ENCODE data around the gene GALK1. TPM values are rescaled to one million over a fixed set of nuclear protein-coding genes. Genes with fewer than 3 reads are reported as not detected.

The GALK1 gene
- total RNA-seq, 1 donor from 2014 or later = 101 TPM

GRCh38 chr17:75721463-75722011 is 43.5 kb downstream of the GALK1 start:
- Histone ChIP-seq H3K4me3 (peak overlapping the region; percentile 50 to 62), H3K27ac (no peak overlapping the region), H3K36me3 (no peaks in the 10 kb centered on the region), H3K27me3 (peaks cover 17% of the 10 kb centered on the region), H3K4me1 (peaks cover 0 to 6% of the 10 kb centered on the region in 2 donors), H3K9me3 (no peaks in the 10 kb centered on the region)
- no peak for DNase-seq (ENCODE audit: low spot score in 2 of 2)
- no peak for TF ChIP-seq CTCF (IDR thresholded peaks at IDR 0.05)
- intact Hi-C loops (cut with DNase I) = no loop called here

GRCh38 chr17:75720656-75721462 is 44.1 kb downstream of the GALK1 start, which contains the start of gene ITGB4:
Gene ITGB4 (plus strand): TSS chr17:75721459. CDS start chr17:75724704, 3,245 bp downstream.
- Histone ChIP-seq H3K4me1 (peaks cover 0 to 6% of the 10 kb centered on the region in 2 donors), H3K9me3 (no peaks in the 10 kb centered on the region), H3K4me3 (peak within 1 kb of the TSS; percentile 50 to 62), H3K27me3 (peaks cover 17% of the 10 kb centered on the region), H3K27ac (no peak within 1 kb of the TSS), H3K36me3 (no peaks in the 10 kb centered on the region)
- no peak for DNase-seq (ENCODE audit: low spot score in 2 of 2)
- TF ChIP-seq CTCF (IDR thresholded peaks at IDR 0.05) = no peak
- intact Hi-C loops (cut with DNase I) = no loop called here

- peaks cover 0 to 6% of the 10 kb centered on the region in 2 donors for H3K4me1 ChIP-seq
- no peak overlapping the region for H3K27ac ChIP-seq
- no peaks in the 10 kb centered on the region for H3K9me3 ChIP-seq
- no peak overlapping the region for H3K4me3 ChIP-seq
- TF ChIP-seq CTCF (IDR thresholded peaks at IDR 0.05) = no peak
- no peak for DNase-seq (ENCODE audit: low spot score in 2 of 2)
- H3K27me3 ChIP-seq = peaks cover 17% of the 10 kb centered on the region
- intact Hi-C loops (cut with DNase I) = no loop called here
- H3K36me3 ChIP-seq = no peaks in the 10 kb centered on the region
Observed at GRCh38 chr17:75719732-75720131, 45.3 kb downstream of the GALK1 start.

GRCh38 chr17:75712446-75712845 is 52.5 kb downstream of the GALK1 start:
- Histone ChIP-seq H3K27me3 (no peaks in the 10 kb centered on the region), H3K36me3 (peaks cover 0 to 12% of the 10 kb centered on the region in 2 donors), H3K27ac (no peak overlapping the region), H3K9me3 (no peaks in the 10 kb centered on the region), H3K4me1 (no peaks in the 10 kb centered on the region), H3K4me3 (no peak overlapping the region)
- intact Hi-C loops (cut with DNase I) = no loop called here
- TF ChIP-seq CTCF (IDR thresholded peaks at IDR 0.05) = no peak
- DNase-seq (ENCODE audit: low spot score in 2 of 2) = no peak

Other genes with a start within 250 kb of the GALK1 start
- gene CASKIN2, start 249.7 kb downstream of the GALK1 start, total RNA-seq = 112 TPM
- gene TSEN54, start 248.7 kb downstream of the GALK1 start, total RNA-seq = 92.7 TPM
- gene LLGL2, start 239.5 kb downstream of the GALK1 start, total RNA-seq = 41.8 TPM
- 285 TPM for gene MYO15B, start 177.4 kb downstream of the GALK1 start, total RNA-seq
- gene SMIM5, start 131.8 kb downstream of the GALK1 start, total RNA-seq = not detected
- 7.6 TPM for gene RECQL5, start 98.0 kb downstream of the GALK1 start, total RNA-seq
- 70.9 TPM for gene SAP30BP, start 97.9 kb downstream of the GALK1 start, total RNA-seq
- gene ITGB4, start 43.7 kb downstream of the GALK1 start, total RNA-seq = 152 TPM
- gene UNK, start 19.6 kb upstream of the GALK1 start, total RNA-seq = 73.9 TPM
- gene UNC13D, start 79.2 kb upstream of the GALK1 start, total RNA-seq = 33.1 TPM
- gene WBP2, start 90.1 kb upstream of the GALK1 start, total RNA-seq = 50.7 TPM
- 132 TPM for gene TRIM47, start 113.4 kb upstream of the GALK1 start, total RNA-seq
- gene TRIM65, start 131.8 kb upstream of the GALK1 start, total RNA-seq = 43.3 TPM
- 31.9 TPM for gene MRPL38, start 139.7 kb upstream of the GALK1 start, total RNA-seq
- 8.9 TPM for gene FBF1, start 175.8 kb upstream of the GALK1 start, total RNA-seq
- gene ACOX1, start 214.0 kb upstream of the GALK1 start, total RNA-seq = 18.5 TPM
- gene TEN1, start 214.0 kb upstream of the GALK1 start, total RNA-seq = 33.6 TPM
- gene CDK3, start 235.7 kb upstream of the GALK1 start, total RNA-seq = 2.1 TPM

Measured in ascending aorta (tissue), 2 donors.